HG03045 (cell line): ENCODE results near the gene STAP1.
A peak's percentile ranks its signal among the peaks of the same experiment; 100 is the strongest.

Source experiments
- ATAC-seq: cut with Tn5 transposase; IDR thresholded peaks from one replicate; pipeline ENCODE4 v1.9.1; 2021; ENCODE audit warnings: mild to moderate bottlenecking, moderate library complexity; ENCODE audit not compliant: unreplicated experiment

The STAP1 gene

GRCh38 chr4:67554096-67554495 is 4.4 kb upstream of the STAP1 start:
- no peak for ATAC-seq

GRCh38 chr4:67555447-67555846 is 3.1 kb upstream of the STAP1 start:
- ATAC-seq, result no peak

- ATAC-seq, result no peak
These were observed 2.1 kb upstream of the STAP1 start for GRCh38 chr4:67556436-67556835.

GRCh38 chr4:67565284-67565683 is 6.8 kb downstream of the STAP1 start:
- no peak for ATAC-seq

GRCh38 chr4:67566335-67566734 is 7.8 kb downstream of the STAP1 start:
- no peak for ATAC-seq

- no peak for ATAC-seq
These were observed 10.3 kb downstream of the STAP1 start for GRCh38 chr4:67568820-67569219.

- no peak for ATAC-seq
These were observed 12.0 kb downstream of the STAP1 start for GRCh38 chr4:67570537-67570936.

GRCh38 chr4:67571975-67572374 is 13.4 kb downstream of the STAP1 start:
- ATAC-seq, result no peak

GRCh38 chr4:67573193-67573592 is 14.7 kb downstream of the STAP1 start:
- ATAC-seq, result no peak

GRCh38 chr4:67575232-67576058 is 16.9 kb downstream of the STAP1 start:
- ATAC-seq, result peak; percentile 96

GRCh38 chr4:67576059-67576466 is 17.5 kb downstream of the STAP1 start:
- ATAC-seq, result no peak

GRCh38 chr4:67576538-67576937 is 18.0 kb downstream of the STAP1 start:
- peak; percentile 38 for ATAC-seq

- peak; percentile 40 for ATAC-seq
These were observed 22.1 kb downstream of the STAP1 start for GRCh38 chr4:67580577-67580976.

GRCh38 chr4:67581208-67581857 is 22.8 kb downstream of the STAP1 start:
- peak; percentile 44 for ATAC-seq

- ATAC-seq, result no peak
These were observed 23.4 kb downstream of the STAP1 start for GRCh38 chr4:67581913-67582312.

- ATAC-seq, result no peak
These were observed 26.0 kb downstream of the STAP1 start for GRCh38 chr4:67584496-67584895.

- no peak for ATAC-seq
These were observed 28.6 kb downstream of the STAP1 start for GRCh38 chr4:67587156-67587555.

- ATAC-seq, result no peak
These were observed 35.2 kb downstream of the STAP1 start for GRCh38 chr4:67593741-67594175.

- no peak for ATAC-seq
These were observed 44.9 kb downstream of the STAP1 start for GRCh38 chr4:67603310-67604028.

- ATAC-seq, result no peak
These were observed 45.5 kb downstream of the STAP1 start for GRCh38 chr4:67604029-67604381.

- no peak for ATAC-seq
These were observed 46.2 kb downstream of the STAP1 start for GRCh38 chr4:67604749-67605148.

GRCh38 chr4:67608027-67608426 is 49.5 kb downstream of the STAP1 start:
- ATAC-seq, result no peak
